SU-DHL-6 (cell line): ENCODE measurements around the gene CPB2.

Experiments used
- CTCF ChIP-seq: fragments of 200-600 bp; sonication (generic); IDR thresholded peaks from one replicate; pipeline ENCODE4 v1.5.1; 2017; ENCODE audit warnings: antibody characterized with exemption, mild to moderate bottlenecking, low read length, moderate library complexity; ENCODE audit not compliant: insufficient read depth, poor library complexity, severe bottlenecking
- EZH2phosphoT487 ChIP-seq: fragments of 200-600 bp; sonication (generic), shearing (Covaris generic); conservative IDR thresholded peaks from 2 replicates; pipeline ENCODE4 v1.6.1; 2018; ENCODE audit warnings: mild to moderate bottlenecking, antibody characterized with exemption, low read length, moderate library complexity, mixed read lengths

DNA sequence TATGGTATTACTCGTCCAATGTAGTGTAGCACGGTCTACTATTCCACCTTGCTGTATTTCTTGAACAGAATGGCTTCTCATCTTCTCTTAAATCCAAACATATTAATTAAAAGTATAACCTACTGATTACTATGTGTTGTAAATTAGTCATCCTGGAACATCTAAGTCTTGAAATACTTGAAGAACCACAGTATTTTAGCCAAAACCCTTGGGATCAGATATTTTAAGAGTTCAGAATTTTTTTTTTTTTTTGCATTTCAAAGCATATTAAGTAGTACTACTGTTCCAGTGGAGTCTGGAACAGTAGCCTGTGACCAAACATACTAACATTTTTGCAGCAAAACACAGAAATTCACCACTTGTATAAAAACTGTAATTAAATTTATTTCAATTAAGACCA is 82.4 kb downstream of the CPB2 start:
- no peak for TF ChIP-seq CTCF
- no peak for TF ChIP-seq EZH2phosphoT487
